Tibial artery (tissue), 4 donors: ENCODE results near the gene RBM4.

Experiments
- DNase-seq, 2 donors: peaks; one replicate each; pipeline ENCODE4 v3.0.0-alpha.2; 2019
- H3K27ac ChIP-seq, 2 donors: fragments of 200-600 bp; sonication (generic) in 1 of 2; 1 replicate in 1 of 2; 2 replicates in 1 of 2; pipeline ENCODE4 v1.5.1; 2018 to 2019; ENCODE audit warnings: mild to moderate bottlenecking in 1 of 2
- H3K27me3 ChIP-seq, 2 donors: fragments of 200-600 bp; sonication (generic) in 1 of 2; one replicate each; pipeline versions ENCODE4 v1.5.1 to v1.6.0; 2016 to 2019
- H3K36me3 ChIP-seq, 3 donors: fragments of 200-600 bp; sonication (generic) in 2 of 3; one replicate each; pipeline ENCODE4 v1.5.1; 2016 to 2019; ENCODE audit warnings: mild to moderate bottlenecking in 2 of 3
- H3K4me1 ChIP-seq, 4 donors: fragments of 200-600 bp; sonication (generic) in 2 of 4; 1 replicate in 3 of 4; 2 replicates in 1 of 4; pipeline ENCODE4 v1.5.1; 2016 to 2019
- H3K4me3 ChIP-seq, 2 donors: fragments of 200-600 bp; sonication (generic) in 1 of 2; 1 replicate in 1 of 2; 2 replicates in 1 of 2; pipeline ENCODE4 v1.5.1; 2018 to 2019; ENCODE audit warnings: mild to moderate bottlenecking in 2 of 2
- H3K9me3 ChIP-seq, 3 donors: fragments of 200-600 bp; sonication (generic) in 1 of 3; one replicate each; pipeline ENCODE4 v1.5.1; 2016 to 2019
- intact Hi-C: fragments of 100-400 bp; cut with DNase I; formaldehyde crosslinking; loops from one replicate; pipeline ENCODE4 v1.15.0; 2023; ENCODE audit warnings: low total_unique reads
- TF ChIP-seq, protein P1 (sequence below), 2 experiments: fragments of 200-600 bp in 1 of 2; fragments of 450-650 bp in 1 of 2; IDR thresholded peaks; one replicate each; pipeline ENCODE4 v1.5.1; 2017 to 2019; ENCODE audit warnings: antibody characterized with exemption in 2 of 2, mild to moderate bottlenecking in 1 of 2, moderate library complexity in 1 of 2

Gene RBM4

DNA sequence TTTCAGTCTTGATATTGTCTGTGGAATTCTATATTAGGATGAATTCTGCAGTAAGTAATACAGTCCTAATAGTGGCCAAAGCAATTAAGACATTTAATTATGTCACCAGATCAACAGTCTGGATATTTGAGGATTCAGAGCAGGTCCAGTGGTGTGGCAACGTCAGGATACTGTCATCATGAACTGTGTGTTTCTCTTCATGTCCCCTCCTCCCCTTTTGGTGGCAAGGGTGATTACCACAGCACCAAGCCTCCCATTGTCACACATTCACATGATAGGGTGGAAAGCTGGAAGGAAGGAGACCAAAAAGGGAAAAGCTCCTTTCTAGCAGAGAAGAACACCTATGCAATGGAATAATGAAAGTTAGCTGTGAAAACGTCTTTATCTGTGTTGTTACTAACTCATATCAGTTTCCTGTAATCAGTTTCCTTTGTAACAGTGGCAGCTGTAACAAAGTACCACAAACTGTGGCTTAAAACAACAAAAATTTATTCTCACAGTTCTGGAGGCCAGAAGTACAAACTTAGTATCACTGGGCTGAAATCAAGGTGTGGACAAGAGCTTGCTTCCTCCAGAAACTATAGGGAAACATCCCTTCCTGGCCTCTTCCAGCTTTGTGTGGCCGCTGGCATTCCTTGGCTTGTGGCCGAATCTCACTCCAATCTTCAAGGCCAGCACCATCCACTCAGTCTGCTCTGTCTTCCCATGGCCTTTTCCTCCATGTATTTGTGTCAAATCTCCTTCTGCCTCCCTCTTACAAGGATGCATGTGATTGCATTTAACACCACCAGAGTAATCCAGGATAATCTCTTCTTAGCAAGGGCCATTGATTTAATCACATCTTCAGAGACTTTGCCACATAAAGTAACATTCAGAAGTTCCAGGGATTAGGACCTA, 28.5 kb upstream of the RBM4 start:
- H3K36me3 ChIP-seq: peaks cover 0 to 10% (median 9%) of the 10 kb centered on the region in 3 donors
- no peak for DNase-seq
- no peaks in the 10 kb centered on the region for H3K9me3 ChIP-seq
- intact Hi-C loops: no loop called here
- H3K27me3 ChIP-seq: no peaks in the 10 kb centered on the region
- no peak overlapping the region for H3K27ac ChIP-seq
- TF ChIP-seq, protein P1, sequence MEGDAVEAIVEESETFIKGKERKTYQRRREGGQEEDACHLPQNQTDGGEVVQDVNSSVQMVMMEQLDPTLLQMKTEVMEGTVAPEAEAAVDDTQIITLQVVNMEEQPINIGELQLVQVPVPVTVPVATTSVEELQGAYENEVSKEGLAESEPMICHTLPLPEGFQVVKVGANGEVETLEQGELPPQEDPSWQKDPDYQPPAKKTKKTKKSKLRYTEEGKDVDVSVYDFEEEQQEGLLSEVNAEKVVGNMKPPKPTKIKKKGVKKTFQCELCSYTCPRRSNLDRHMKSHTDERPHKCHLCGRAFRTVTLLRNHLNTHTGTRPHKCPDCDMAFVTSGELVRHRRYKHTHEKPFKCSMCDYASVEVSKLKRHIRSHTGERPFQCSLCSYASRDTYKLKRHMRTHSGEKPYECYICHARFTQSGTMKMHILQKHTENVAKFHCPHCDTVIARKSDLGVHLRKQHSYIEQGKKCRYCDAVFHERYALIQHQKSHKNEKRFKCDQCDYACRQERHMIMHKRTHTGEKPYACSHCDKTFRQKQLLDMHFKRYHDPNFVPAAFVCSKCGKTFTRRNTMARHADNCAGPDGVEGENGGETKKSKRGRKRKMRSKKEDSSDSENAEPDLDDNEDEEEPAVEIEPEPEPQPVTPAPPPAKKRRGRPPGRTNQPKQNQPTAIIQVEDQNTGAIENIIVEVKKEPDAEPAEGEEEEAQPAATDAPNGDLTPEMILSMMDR (IDR thresholded peaks at IDR 0.05): no peak
- no peak overlapping the region for H3K4me3 ChIP-seq
- peaks cover 0 to 21% (median 17%) of the 10 kb centered on the region in 4 donors for H3K4me1 ChIP-seq

DNA sequence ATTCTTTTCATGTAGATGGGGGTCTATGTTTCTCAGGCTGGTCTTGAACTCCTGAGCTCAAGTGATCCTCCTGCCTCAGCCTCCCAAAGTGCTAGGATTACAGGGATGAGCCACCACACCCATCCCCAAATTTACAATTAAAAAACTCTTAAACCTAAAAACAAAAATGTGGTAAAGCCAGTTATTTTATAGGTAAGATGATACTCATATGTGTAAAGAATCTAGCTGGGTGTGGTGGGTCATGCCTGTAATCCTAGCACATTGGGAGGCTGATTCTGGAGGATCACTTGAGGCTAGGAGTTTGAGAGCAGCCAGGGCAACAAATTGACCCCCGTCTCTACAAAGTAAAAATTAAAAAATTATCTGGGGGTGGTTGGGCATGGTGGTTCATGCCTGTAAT, 26.0 kb upstream of the RBM4 start:
- intact Hi-C loops: no loop called here
- no peak for DNase-seq

DNA sequence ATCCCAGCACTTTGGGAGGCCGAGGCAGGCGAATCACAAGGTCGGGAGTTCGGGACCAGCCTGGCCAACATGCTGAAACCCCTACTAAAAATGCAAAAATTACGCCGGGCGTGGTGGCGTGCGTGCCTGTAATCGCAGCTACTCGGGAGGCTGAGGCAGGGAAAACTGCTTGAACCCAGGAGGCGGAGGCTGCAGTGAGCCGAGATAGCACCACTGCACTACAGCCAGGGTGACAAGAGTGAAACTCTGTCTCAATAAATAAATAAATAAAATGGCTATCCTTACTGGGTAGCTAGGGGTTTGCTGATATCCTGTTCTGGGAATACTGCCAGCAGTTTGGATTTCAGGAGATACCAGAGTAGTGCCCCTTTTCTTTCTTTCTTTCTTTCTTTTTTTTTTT, 24.4 kb upstream of the RBM4 start:
- no peak overlapping the region for H3K4me3 ChIP-seq
- intact Hi-C loops: no loop called here
- H3K9me3 ChIP-seq: no peaks in the 10 kb centered on the region
- DNase-seq: no peak
- H3K4me1 ChIP-seq: peaks cover 0 to 26% (median 16%) of the 10 kb centered on the region in 4 donors
- TF ChIP-seq, protein P1 (IDR thresholded peaks at IDR 0.05): no peak
- H3K36me3 ChIP-seq: no peaks in the 10 kb centered on the region
- H3K27me3 ChIP-seq: no peaks in the 10 kb centered on the region
- no peak overlapping the region for H3K27ac ChIP-seq

More for the DNA sequence above, 26.0 kb upstream of the RBM4 start:
- Histone ChIP-seq H3K27ac (no peak overlapping the region), H3K4me3 (no peak overlapping the region), H3K9me3 (no peaks in the 10 kb centered on the region), H3K36me3 (no peaks in the 10 kb centered on the region), H3K4me1 (peaks cover 0 to 22% (median 17%) of the 10 kb centered on the region in 4 donors), H3K27me3 (no peaks in the 10 kb centered on the region)
- TF ChIP-seq, protein P1 (IDR thresholded peaks at IDR 0.05): no peak

DNA sequence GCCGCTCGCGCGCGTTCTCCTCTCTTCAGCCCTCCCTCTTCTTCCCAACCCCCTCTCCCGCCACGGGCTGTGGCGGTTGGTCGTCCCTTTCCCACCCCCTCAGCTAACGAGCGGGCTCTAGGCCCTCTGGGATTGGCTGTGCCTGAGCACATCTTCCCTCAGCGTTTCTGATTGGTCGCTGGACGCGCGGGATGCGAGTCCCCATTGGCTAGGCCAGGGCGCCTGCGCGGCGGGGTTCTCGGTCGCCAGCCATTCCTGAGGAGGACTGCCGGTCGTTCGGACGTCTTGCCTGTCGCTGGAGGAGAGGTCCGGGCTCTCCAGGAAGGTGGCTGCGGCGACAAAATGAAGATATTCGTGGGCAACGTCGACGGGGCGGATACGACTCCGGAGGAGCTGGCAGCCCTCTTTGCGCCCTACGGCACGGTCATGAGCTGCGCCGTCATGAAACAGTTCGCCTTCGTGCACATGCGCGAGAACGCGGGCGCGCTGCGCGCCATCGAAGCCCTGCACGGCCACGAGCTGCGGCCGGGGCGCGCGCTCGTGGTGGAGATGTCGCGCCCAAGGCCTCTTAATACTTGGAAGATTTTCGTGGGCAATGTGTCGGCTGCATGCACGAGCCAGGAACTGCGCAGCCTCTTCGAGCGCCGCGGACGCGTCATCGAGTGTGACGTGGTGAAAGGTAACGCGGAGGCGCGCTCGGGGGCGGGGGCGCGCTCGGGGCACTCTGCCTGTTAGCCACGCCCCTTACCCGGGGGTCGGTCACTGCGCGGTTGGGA, 21.9 kb upstream of the RBM4 start, which contains the start of gene RBM14:
Gene RBM14, plus strand, starts transcription at position 252 of the 776 bp plus-strand sequence. Its CDS starts 91 bp downstream, at position 343.
- TF ChIP-seq, protein P1 (IDR thresholded peaks at IDR 0.05): no peak
- intact Hi-C loops: loop anchor here (2.0 kb wide), 1 partner anchor 22 kb away; the partner anchor contains the start of gene RBM4
- Histone ChIP-seq H3K36me3 (no peaks in the 10 kb centered on the region), H3K27ac (peak within 1 kb of the TSS; percentile 96), H3K4me1 (peaks cover 0 to 51% (median 32%) of the 10 kb centered on the region in 4 donors), H3K27me3 (no peaks in the 10 kb centered on the region), H3K9me3 (no peaks in the 10 kb centered on the region), H3K4me3 (peak within 1 kb of the TSS; percentile 88 to 92)
- DNase-seq: peak; percentile 98 to 100

DNA sequence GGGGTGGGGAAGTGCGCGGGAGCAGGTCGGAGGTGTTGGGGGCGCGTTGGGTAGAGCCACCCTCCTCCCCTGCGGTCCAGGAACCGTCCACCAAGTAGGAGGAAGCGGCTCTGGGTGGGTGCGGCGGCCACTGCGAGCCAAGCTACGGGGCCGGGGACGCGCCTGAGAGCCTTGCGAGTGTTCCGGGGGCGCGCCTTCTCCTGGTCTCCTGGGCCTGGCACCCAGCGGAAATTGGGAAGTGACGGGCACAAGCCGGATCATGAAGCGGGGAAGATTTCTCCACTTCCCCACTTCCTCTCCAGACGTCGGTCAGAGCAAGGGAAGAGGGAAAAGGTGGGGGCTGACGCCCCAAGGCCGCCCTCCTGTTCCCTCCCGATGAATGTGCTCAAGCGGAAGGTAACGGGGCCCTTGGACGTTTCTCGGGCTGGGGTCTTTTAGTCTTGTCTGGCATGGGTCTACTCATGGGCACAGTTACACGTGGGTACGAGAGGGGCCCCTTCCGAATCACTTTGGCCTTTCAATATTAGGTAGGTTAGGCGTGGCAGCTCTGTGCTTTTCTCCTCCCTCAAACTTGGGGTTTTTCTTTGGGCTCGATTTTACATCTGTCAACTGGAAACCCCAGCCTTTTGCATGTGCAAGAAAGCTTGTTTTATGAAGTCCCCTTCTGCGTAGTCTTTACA, 21.2 kb upstream of the RBM4 start:
- peak overlapping the region; percentile 88 to 92 for H3K4me3 ChIP-seq
- TF ChIP-seq, protein P1 (IDR thresholded peaks at IDR 0.05): no peak
- no peaks in the 10 kb centered on the region for H3K9me3 ChIP-seq
- H3K27me3 ChIP-seq: no peaks in the 10 kb centered on the region
- DNase-seq: peak; percentile 83 to 90
- intact Hi-C loops: loop anchor here (2.0 kb wide), 1 partner anchor 22 kb away; the partner anchor contains the start of gene RBM4
- H3K36me3 ChIP-seq: no peaks in the 10 kb centered on the region
- peak overlapping the region; percentile 96 for H3K27ac ChIP-seq
- H3K4me1 ChIP-seq: peaks cover 0 to 58% (median 35%) of the 10 kb centered on the region in 4 donors
